Astrocyte (in vitro differentiated cells and primary cell): ENCODE data around the gene L3MBTL1.

Experiments used
- EZH2 ChIP-seq: IDR thresholded peaks from 2 replicates; pipeline ENCODE4 v1.6.1; 2012; ENCODE audit warnings: mild to moderate bottlenecking, low read length, inconsistent platforms; ENCODE audit not compliant: insufficient read depth
- TF ChIP-seq, protein P1 (sequence below): IDR thresholded peaks from 2 replicates; pipeline ENCODE4 v1.5.1; 2011; ENCODE audit warnings: low read depth, mild to moderate bottlenecking, inconsistent platforms, low read length, moderate library complexity; ENCODE audit not compliant: insufficient read depth

DNA sequence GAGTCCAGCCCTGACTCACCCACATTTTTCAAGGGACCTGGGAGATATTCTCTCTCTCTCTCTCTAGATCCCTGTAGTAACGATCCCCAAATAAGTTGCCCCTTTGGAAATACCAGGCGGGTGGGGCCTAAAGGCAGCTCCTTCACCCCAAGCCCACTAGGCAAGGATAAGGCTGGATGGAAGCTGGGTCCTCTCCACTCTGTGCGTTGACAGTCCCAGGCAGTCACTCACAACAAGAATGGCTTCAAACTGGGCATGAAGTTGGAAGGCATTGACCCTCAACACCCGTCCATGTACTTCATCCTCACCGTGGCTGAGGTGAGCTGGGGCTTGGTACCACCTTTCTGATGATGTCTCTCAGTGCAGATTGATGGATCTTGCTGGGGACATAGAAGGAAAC, 21.6 kb downstream of the L3MBTL1 start:
- no peak for TF ChIP-seq EZH2
- TF ChIP-seq, protein P1, sequence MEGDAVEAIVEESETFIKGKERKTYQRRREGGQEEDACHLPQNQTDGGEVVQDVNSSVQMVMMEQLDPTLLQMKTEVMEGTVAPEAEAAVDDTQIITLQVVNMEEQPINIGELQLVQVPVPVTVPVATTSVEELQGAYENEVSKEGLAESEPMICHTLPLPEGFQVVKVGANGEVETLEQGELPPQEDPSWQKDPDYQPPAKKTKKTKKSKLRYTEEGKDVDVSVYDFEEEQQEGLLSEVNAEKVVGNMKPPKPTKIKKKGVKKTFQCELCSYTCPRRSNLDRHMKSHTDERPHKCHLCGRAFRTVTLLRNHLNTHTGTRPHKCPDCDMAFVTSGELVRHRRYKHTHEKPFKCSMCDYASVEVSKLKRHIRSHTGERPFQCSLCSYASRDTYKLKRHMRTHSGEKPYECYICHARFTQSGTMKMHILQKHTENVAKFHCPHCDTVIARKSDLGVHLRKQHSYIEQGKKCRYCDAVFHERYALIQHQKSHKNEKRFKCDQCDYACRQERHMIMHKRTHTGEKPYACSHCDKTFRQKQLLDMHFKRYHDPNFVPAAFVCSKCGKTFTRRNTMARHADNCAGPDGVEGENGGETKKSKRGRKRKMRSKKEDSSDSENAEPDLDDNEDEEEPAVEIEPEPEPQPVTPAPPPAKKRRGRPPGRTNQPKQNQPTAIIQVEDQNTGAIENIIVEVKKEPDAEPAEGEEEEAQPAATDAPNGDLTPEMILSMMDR, result no peak
